HG03457 (cell line): Measurements from ENCODE around the gene CHRNA3.
"Not testable (repeated sequence)": the region's sequence is repeated elsewhere in the genome, so short reads cannot be mapped to it uniquely, and the experiment has no call there.

Experiments
- ATAC-seq: cut with Tn5 transposase; IDR thresholded peaks from one replicate; pipeline ENCODE4 v1.9.1; 2021; ENCODE audit warnings: moderate number of reproducible peaks; ENCODE audit not compliant: unreplicated experiment

Gene CHRNA3

DNA sequence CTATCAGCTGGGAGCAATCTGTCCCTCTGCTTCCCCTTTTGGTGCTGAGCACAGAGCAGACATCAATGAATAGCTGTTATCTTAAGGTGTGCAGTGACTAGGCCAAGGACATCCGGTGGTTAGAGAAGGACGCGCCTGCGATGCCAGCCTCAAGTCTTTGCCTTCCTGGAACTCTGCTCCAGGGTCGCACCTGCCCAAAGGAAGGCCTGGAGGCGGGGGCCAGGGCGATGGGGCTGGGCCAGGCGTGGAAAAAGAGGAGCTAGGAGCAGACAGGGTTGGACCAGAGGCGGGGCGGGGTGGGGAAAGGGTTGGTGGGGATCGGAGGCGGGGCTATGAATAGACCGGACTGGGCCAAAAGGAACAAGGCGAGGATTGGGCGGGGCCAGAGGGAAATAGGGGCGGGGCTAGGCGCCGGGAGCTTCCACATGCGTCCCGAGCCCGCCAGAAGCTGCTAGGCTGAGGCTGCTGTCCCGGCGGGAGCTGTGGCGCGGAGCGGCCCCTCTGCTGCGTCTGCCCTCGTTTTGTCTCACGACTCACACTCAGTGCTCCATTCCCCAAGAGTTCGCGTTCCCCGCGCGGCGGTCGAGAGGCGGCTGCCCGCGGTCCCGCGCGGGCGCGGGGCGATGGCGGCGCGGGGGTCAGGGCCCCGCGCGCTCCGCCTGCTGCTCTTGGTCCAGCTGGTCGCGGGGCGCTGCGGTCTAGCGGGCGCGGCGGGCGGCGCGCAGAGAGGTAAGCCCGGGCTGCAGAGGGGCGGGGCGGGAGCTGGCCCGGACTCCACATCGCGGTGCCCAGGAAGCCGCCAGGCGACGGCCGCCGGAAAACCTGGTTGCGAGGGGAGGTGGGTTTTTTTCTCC is 55.5 kb downstream of the CHRNA3 start, which contains the start of gene CHRNA5:
TSS of gene CHRNA5 (plus strand) at position 424 of the 854 bp plus-strand sequence. CDS start at position 624, 200 bp downstream.
- no peak for ATAC-seq

DNA sequence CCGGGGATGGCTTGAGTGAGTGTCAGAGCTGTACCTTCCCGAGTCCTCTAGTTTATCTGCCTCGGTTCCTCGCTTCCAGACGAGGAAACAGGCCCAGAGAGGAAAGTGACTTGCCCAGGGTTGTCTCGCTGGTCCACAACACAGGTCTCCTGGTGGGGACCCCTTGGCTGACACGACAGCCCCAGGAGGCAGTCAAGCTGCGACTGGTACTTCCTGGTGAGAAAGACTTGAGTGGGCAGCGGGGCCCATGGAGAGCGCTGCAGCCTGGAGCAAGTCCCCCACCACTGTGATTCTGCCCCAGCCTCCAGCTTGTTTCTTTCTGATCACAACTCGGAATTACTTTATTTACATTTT is 56.1 kb downstream of the CHRNA3 start:
- ATAC-seq, result no peak

DNA sequence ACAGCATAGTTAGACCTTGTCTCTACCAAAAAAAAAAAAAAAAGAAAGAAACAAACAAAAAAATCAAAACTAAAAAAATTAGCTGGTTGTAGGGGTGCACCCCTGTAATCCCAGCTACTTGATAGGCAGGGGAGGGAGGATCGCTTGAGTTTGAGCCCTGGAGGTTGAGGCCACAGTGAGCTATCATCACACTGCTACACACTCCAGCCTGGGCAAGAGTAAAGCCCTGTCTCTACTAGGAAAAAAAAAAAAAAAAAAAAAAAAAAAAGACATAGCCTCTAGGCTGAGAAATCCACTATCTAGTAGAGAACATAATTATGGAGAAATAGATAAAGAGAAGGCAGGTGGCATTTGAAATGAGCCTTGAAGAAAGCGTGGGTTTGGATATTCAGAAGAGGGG is 57.7 kb downstream of the CHRNA3 start:
- ATAC-seq, result no peak

DNA sequence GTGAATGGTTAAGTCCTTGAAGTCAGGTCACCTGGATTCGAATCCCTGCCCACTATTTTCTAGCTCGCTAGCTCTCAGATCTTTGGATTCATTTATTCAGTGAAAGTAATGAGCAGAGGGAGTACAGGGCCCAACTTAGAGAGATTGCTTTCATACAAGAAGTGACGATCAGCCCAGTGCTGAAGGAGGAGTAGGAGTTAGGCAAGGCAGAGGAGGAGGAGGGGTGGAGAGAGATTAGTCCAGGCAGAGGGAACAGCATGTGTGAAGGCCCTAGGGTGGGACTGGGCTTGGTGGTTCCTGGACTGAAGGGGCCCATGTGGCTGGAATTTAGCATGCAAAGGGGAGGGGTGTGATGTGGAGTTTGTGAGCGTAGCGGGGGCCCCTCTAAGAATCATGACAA is 59.3 kb downstream of the CHRNA3 start:
- no peak for ATAC-seq

DNA sequence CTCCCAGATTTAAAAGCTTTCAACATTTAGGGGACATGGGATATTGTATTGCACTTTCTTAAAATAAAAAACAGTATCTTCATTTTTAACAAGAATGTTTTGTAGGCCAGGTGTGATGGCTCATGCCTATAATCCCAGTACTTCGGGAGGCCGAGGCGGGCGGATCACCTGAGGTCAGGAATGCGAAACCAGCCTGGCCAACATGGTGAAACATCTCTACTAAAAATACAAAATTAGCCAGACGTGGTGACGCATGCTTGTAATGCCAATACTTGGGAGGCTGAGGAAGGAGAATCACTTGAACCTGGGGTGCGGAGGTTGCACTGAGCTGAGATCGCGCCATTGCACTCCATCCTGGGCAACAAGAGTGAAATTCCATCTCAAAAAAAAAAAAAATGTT is 60.6 kb downstream of the CHRNA3 start:
- ATAC-seq, result not testable (repeated sequence)

DNA sequence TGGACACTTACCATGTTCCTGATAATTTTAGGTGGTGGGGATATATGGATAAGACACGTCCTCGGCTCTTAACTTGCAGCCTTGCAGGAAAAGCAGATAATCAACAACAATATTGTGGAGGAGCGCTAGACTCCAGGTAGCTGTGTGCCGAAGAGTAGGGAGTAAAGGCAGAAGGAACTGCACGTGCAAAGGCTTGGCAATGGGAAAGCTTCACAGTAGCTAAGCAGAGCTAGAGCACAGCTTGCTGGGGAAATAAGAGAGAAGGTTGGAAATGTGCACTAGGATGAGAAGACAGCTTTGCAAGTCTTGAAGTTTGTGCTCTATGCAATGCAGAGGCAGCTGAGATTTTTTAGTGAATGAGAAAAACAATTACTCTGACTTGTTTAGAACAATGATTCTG is 68.2 kb downstream of the CHRNA3 start:
- no peak for ATAC-seq

DNA sequence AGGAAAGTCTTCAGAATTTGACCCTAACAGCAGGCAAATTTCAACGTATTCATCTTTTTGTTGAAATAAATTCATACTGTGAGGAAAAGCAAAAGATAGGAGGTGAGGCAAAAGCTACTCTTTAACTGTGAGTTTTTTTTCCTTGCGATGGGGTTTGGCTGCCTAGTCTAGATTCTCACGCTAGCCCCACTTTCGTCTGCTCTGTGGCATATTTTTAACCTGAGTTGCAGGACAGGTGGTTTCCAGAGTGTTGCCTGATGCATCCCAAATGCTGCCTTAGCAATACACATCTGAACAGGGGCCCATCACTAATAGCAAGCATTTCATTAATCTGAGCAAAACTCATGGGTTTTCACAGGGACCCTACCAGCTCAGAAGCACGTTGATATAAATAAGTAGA is 68.9 kb downstream of the CHRNA3 start:
- ATAC-seq, result no peak

DNA sequence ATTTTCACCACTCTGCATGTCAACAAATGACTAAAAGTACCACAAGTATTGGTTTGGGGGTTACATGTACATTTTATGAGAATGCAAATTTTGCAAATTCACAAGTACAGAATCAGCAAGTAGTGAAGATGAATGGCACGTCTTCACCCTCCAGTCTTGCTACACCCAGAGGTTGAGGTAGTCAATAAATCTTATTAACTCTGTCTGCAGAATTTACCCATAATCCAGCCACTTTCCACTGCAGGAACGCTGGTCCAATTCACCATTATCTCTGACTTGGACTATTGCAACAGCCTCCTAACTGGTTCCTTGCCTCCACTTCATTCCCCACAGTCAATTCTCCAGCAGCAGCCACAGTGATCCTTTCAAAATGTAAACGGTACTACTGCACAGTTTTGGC is 70.0 kb downstream of the CHRNA3 start:
- ATAC-seq, result no peak

DNA sequence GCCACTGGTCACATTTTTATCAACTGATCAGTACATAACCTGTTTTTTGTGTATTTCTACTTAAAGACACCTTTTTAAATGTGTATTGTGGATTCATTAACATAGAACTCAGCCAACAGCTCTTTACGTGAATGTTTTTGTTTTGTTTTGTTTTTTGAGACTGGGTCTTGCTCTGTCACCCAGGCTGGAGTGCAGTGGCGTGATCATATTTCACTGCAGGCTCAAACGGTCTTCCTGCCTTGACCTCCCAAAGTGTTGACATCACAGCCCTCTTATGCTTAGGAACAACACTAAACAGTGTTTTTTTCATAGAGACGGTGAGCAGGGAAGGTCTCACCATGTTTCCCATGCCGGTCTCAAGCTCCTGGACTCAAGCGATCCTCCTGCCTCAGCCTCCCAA is 70.6 kb downstream of the CHRNA3 start:
- no peak for ATAC-seq
